Inferior parietal cortex (tissue), 1 donor: ENCODE data around the gene CXCL10.
"Not testable (repeated sequence)": the region's sequence is repeated elsewhere in the genome, so short reads cannot be mapped to it uniquely, and the experiment has no call there.

Source experiments
- DNase-seq: peaks from one replicate; pipeline ENCODE4 v3.0.0-alpha.2; 2016; ENCODE audit errors: extremely low spot score

CXCL10 gene

DNA sequence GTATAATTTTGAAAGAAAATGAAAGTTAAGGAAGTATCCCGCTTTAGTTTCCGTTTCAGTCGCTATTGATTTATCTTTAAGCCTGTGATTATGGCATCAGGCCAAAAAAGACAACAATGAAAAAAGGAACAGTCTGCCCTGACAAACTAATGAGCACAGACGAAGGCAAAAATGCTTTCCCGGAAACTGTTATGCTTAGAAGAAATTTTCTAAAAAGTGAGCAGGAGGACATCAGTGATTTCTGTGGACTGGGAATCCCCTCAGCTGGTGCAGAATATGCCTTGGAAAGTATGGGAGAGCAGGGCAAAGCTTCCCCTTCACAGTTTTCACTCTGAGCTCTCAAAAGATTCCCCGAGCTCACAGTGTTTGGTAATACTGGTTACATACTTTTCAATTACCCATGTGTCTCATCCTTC is 5.1 kb upstream of the CXCL10 start:
- DNase-seq = peak; percentile 26

- no peak for DNase-seq
These were observed 768 bp upstream of the CXCL10 start for GRCh38 chr4:76024065-76024464.

DNA sequence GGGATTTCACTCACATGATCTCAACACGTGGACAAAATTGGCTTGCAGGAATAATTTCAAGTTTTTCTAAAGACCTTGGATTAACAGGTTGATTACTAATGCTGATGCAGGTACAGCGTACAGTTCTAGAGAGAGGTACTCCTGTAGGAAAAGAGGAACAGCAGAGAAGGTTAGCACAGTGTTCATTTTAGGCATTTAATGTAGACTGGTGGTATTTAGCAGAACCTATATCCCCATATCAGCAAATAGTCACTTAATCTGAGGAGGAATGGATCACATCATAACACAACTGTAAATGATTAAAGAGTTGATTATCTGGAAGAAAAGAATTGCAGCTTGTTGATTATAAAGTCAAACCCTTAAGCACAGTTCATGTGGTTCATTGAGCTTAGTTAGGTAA is 620 bp downstream of the CXCL10 start:
- no peak for DNase-seq

- DNase-seq = no peak
These were observed 1.3 kb downstream of the CXCL10 start for GRCh38 chr4:76022031-76022430.

DNA sequence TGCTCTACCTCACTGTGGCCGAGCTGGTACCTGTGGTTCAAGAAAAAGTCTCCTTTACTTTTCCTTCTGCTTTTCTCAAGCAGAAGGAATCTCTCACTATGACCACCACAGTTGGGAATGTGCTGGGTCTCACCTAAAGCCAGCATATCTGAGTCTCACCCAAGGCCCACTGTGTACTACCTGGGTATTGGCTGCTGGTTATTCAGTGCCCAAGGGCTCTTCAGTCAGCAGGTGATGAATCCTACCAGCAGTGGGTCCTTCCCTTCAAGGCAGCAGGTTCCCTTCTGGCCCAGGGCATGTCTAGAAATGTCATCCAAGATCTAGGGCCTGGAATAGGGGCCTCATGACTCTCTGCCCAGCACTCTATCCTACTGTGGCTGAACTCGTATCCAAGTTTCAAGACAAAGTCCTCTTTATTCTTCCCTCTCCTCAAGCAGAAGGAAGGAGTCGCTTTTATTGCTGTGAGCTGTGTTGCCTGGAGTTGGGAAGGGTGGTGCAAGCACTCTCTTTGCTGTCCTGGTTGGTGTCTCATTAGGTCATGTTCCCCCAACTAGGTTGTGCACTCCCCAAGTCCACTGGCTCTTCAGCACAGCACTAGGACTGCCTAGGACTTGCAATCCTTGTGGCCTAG is 6.1 kb downstream of the CXCL10 start:
- no peak for DNase-seq

DNA sequence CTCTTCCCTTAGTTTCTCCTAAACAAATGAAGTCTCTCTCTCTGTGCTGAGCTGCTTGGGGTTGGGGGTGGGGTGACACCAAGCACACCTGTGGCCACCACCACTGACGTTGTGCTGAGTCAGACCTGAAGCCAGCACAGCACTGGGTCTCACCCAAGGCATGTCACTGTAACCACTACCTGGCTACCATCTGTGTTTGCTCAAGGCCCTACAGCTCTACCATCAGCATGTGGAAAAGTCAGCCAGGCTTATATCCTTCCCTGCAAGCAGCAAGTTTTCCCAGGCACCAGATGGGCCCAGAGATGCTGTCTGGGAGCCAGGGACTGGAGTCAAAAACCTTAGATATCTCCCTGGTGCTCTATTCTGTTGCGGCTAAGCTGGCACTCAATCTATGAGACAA is 6.9 kb downstream of the CXCL10 start:
- DNase-seq = no peak

GRCh38 chr4:76013540-76013939 is 9.8 kb downstream of the CXCL10 start:
- no peak for DNase-seq

GRCh38 chr4:76012388-76012801 is 10.9 kb downstream of the CXCL10 start:
- no peak for DNase-seq

DNA sequence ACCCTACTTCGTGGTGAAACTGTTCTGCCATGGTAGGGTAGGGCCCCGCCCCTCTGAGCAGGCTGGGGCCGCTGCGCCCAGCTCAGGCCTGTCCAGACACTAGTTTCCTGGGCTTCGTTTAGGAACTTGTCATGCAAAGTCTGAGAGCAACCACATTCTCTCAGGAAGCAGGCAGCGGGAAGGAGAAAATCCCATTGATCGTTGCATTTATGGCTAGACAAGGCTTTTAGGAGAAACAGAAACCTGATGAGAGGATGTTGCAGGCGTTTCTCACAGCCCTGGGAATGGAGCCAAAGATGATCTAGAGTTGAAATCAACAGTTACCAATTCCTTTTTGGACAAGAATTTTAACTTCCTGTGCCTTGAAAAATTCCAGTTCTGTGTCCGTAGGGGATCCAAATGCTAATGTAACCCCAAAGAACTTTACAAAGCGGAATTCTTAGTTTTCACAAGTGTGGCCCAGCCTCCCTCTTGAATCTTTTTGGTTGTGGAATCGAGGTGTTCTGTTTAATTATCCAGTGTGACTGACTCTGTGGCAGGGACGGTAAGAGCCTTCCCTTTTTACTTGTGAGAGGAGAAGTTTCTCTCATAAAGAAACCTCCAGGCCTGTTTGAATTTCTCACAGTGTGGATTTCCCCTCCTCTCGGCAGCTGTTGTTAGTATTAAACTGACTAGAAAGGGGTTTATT is 11.5 kb downstream of the CXCL10 start:
- peak; percentile 43 for DNase-seq

DNA sequence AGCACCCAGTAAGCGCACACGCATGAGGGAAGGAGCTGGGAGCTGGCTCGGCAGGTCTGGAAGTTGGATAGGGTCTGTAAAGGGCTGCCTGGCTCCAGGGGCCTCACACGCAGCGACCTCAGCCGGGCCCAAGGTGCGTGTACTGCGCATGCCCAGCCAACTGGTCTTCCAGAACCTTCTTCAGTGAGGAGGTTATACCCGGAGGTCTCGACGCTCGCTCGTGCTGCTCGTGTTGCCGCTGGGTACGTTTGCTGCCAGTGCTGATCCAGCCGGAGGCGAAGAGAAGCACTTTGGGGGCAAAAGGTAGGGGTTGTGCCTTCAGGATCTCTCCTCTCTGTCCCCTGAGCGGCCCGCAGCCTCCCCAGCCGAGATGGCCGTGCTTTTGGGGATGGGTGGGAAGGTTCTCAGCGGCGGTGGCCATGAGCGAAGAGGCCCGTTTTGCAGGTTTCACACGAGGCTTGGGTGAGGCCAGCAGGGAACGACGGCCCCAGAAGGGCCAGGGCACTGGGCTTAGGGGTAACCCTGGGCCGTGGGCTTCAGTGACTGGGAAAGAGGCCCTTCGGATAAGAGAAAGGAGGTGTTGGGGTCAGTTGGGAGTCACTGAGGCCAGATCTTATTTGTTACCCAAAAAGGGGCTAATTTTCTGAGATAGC is 12.2 kb downstream of the CXCL10 start:
- DNase-seq = no peak

GRCh38 chr4:76010576-76010975 is 12.7 kb downstream of the CXCL10 start:
- no peak for DNase-seq

- no peak for DNase-seq
These were observed 14.0 kb downstream of the CXCL10 start for GRCh38 chr4:76009311-76009710.

GRCh38 chr4:76007089-76007862 is 16.0 kb downstream of the CXCL10 start, which contains the start of gene CXCL9:
Gene CXCL9, minus strand, starts transcription at chr4:76007509. Its CDS starts 60 bp downstream, at chr4:76007449.
- no peak for DNase-seq

- DNase-seq = no peak
These were observed 19.7 kb downstream of the CXCL10 start for GRCh38 chr4:76003620-76004019.

DNA sequence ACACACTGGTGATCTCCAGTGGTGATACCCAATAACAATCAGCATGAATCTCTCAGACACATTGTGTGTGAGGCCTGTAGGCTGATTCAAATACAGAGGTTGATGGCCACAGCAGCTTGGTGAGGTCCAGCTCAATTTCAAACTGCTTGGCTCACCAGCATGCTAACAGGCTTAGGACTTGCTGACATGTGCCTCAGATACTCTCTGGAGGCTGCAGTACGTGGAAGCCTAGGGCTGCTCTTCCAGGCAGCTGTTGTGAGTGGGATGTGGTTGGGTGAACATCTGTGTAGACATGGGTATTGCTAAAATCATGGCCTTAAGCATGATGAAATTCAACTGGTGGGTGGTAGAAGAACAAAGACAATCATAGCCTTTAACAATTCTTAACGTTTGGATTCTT is 20.3 kb downstream of the CXCL10 start:
- DNase-seq = no peak

DNA sequence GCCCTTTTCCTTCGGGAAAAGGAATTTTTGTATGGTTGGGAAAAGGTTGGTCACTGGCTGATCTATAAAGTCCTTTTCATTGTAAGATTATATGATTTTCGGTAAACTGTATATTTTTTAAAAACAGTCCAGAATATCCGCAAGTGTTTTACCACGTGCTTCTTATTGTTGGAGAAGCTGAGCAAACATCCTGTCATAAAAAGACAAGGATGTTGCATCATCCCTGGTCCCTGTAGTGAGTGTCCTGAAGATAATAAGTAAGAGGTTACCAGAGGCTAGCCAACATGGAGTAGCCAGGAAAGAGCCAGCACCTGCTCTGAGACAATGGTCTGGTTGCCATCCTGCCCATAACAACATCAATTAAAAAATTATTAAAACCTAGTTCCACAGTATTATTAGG is 21.1 kb downstream of the CXCL10 start:
- no peak for DNase-seq

DNA sequence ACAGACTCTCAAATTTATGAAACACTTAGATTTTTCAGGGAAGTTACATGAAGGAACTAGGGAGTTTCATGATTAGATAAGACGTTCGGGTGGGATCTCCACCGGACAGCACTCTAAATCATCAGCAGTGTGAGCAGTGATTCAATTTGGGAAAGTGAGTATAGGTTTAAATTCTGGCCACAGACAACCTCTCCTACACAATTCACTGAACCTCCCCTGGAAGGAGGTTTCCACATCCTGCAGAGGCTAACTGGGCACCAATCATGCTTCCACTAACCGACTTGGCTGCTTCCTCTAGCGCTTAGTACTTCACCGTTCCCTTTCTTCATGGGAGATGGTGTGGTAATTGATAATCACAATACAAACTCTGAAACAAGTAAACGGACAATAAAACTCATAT is 21.6 kb downstream of the CXCL10 start:
- DNase-seq = no peak

DNA sequence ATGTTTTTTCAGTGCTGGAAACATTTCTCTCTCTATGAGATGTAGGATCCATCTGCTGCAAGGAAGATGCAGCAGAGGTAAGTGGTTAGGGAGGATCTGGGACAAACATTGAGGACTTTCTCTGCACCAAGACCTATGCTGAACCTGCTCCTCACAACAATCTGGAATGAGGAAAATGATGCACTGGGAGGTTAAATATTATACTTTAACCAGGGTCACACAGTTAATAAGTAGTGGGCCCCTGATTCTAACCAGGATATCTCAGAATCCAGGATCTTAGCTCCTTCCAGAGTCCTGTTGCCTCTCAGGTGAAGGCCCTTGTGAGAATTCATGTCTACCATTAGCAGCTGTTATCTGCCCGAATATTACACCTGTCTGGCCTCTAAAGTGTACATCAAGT is 23.0 kb downstream of the CXCL10 start:
- DNase-seq = no peak

DNA sequence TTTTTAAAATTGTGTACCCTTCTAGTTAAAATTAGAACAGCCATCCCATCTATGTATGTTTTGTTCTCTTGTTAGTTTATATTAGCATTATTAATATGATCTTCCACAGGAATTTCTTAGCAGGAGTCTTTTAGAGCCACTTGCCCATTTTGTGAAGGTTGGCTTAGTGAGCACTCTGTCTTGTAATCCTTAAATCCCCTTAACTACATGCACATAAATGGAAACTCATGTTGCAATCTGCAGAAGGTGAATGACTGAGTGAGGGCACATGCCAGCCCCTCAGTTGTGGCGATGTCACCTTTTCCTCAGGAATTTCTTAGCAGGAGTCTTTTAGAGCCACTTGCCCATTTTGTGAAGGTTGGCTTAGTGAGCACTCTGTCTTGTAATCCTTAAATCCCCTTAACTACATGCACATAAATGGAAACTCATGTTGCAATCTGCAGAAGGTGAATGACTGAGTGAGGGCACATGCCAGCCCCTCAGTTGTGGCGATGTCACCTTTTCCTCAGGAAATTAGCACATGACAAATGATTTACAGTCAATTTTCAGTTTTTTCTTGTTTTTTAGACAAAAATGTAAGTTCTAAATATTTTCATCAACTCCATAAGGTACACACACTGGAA is 24.7 kb downstream of the CXCL10 start:
- DNase-seq = not testable (repeated sequence)

- no peak for DNase-seq
These were observed 25.4 kb downstream of the CXCL10 start for GRCh38 chr4:75997946-75998345.

GRCh38 chr4:75997081-75997480 is 26.2 kb downstream of the CXCL10 start:
- DNase-seq = no peak

- peak; percentile 81 for DNase-seq
These were observed 27.6 kb downstream of the CXCL10 start for GRCh38 chr4:75995727-75996126.
